ENCODE measurements around the gene MS4A13. TPM values are rescaled to one million over a fixed set of nuclear protein-coding genes. Genes with fewer than 3 reads are reported as not detected.
A peak's percentile ranks its signal among the peaks of the same experiment; 100 is the strongest.

Gene MS4A13
- polyA plus RNA-seq, 2 of the 4 experiments (the other 2 are of a cell fraction): not detected

- no peak for TF ChIP-seq HOXB5 (CRISPR knock-in tag; IDR thresholded peaks at IDR 0.05)
- TF ChIP-seq REST (IDR thresholded peaks at IDR 0.05): no peak
- no peak for TF ChIP-seq PBX3 (IDR thresholded peaks at IDR 0.05)
- no peak for TF ChIP-seq KDM1A (IDR thresholded peaks at IDR 0.05; ENCODE audit: low read depth)
- no peak for TF ChIP-seq MYC (IDR thresholded peaks at IDR 0.05; ENCODE audit: borderline replicate concordance, low read length)
Observed at GRCh38 chr11:60492488-60493009, 22.6 kb upstream of the MS4A13 start, which contains the start of gene MS4A12 (continued).

DNA sequence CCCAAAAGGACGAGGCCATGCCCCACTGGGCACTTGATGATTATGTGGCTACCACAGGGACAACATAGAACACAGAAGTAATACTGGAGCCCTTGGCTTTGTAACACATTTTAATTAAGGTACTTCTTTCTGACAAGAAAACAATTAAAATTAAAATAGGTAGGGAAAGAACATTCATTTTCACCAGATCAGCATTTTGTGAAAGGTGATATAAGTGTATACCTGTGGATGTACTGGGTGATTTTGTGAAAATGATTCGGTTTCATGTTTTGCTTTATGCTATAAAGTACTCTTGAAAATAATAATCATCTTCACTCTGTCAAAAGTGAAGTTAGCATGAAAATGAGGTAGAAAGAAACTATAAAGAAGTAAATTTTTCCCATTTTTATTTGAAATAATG, 21.7 kb upstream of the MS4A13 start:
- no peak overlapping the region for H3K27ac ChIP-seq
- no peak overlapping the region for H3K4me3 ChIP-seq
- no peaks in the 10 kb centered on the region for H3K9me3 ChIP-seq
- WGBS (ENCODE audit: missing lambda C conversion rate): 3% methylated on average over 2 of the region's 2 CpGs
- POLR2A ChIA-PET: no interaction called here
- DNase-seq (ENCODE audit: low read depth in 1 of 2, low spot score in 1 of 2) (no peak), ATAC-seq (no peak), FAIRE-seq (no peak)
- TF ChIP-seq MAFK (IDR thresholded peaks at IDR 0.05; ENCODE audit: partially characterized antibody): peak; percentile 73
- TF ChIP-seq CTCF (IDR thresholded peaks at IDR 0.05): no peak
- no peak for TF ChIP-seq HMGXB4 (CRISPR knock-in tag; IDR thresholded peaks at IDR 0.05; ENCODE audit: borderline replicate concordance)
- H3K4me1 ChIP-seq: no peaks in the 10 kb centered on the region
- CTCF ChIA-PET: no interaction called here
- no peak overlapping the region for H3K4me2 ChIP-seq

DNA sequence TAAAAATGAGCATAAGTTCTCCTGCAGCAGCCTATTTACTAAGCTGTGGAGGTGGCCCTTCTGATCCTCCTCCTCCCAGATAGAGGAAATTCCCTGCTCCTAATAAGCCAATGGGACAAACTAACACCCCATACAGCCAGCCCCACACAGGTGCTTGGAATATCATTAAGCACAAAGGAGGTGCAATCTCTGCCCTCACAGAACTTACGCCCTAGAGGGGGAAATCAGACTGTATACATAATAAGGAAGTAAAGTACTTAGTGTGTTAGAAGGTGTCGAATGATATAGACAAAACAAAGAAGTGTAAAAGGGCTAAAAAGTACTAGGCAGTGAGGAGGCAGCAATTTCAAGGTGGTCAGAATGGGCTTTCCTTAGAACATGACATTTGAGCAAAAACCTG, 16.8 kb upstream of the MS4A13 start:
- FAIRE-seq: no peak

More for the DNA sequence above, 16.8 kb upstream of the MS4A13 start:
- no peak for ATAC-seq
- H3K4me3 ChIP-seq: no peak overlapping the region
- DNase-seq (ENCODE audit: low read depth in 1 of 2, low spot score in 1 of 2): no peak
- 9% methylated on average over 2 of the region's 2 CpGs for WGBS (ENCODE audit: missing lambda C conversion rate)
- ChIA-PET POLR2A (no interaction called here), CTCF (no interaction called here)
- no peaks in the 10 kb centered on the region for H3K4me1 ChIP-seq
- no peak for TF ChIP-seq HOXB5 (CRISPR knock-in tag; IDR thresholded peaks at IDR 0.05)
- no peak for TF ChIP-seq CTCF (IDR thresholded peaks at IDR 0.05)
- TF ChIP-seq CBX8 (IDR thresholded peaks at IDR 0.05): no peak
- no peak for TF ChIP-seq ESRRA (IDR thresholded peaks at IDR 0.05; ENCODE audit: borderline replicate concordance, low read length)
- TF ChIP-seq EHMT2 (IDR thresholded peaks at IDR 0.05; ENCODE audit: low read depth): no peak
- TF ChIP-seq MAFK (IDR thresholded peaks at IDR 0.05; ENCODE audit: partially characterized antibody): no peak
- no peak for TF ChIP-seq SREBF2 (IDR thresholded peaks at IDR 0.05)
- TF ChIP-seq RARB (CRISPR knock-in tag; IDR thresholded peaks at IDR 0.05): no peak
- TF ChIP-seq, protein P1, sequence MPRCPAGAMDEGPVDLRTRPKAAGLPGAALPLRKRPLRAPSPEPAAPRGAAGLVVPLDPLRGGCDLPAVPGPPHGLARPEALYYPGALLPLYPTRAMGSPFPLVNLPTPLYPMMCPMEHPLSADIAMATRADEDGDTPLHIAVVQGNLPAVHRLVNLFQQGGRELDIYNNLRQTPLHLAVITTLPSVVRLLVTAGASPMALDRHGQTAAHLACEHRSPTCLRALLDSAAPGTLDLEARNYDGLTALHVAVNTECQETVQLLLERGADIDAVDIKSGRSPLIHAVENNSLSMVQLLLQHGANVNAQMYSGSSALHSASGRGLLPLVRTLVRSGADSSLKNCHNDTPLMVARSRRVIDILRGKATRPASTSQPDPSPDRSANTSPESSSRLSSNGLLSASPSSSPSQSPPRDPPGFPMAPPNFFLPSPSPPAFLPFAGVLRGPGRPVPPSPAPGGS (IDR thresholded peaks at IDR 0.05): no peak
- no peak for TF ChIP-seq CHD2 (IDR thresholded peaks at IDR 0.05; ENCODE audit: low read length, partially characterized antibody)
- no peak for TF ChIP-seq CBX2 (IDR thresholded peaks at IDR 0.05; ENCODE audit: borderline replicate concordance, low read depth)
- no peak for TF ChIP-seq EP300 (IDR thresholded peaks at IDR 0.05)
- no peak overlapping the region for H3K4me2 ChIP-seq
- no peak overlapping the region for H3K27ac ChIP-seq
- H3K9me3 ChIP-seq: no peaks in the 10 kb centered on the region

All from A549 (cell line).